ENCODE data around the gene CHFR.
A peak's percentile ranks its signal among the peaks of the same experiment; 100 is the strongest.
"Not testable (repeated sequence)": the region's sequence is repeated elsewhere in the genome, so short reads cannot be mapped to it uniquely, and the experiment has no call there.

Gene CHFR

GRCh38 chr12:132887513-132888351, at the start of gene CHFR:
Gene CHFR, minus strand, starts transcription at chr12:132887605. Its CDS starts 277 bp downstream, at chr12:132887328.
- no peak for TF ChIP-seq CTCF (conservative IDR thresholded peaks at IDR 0.05)
- H3K27ac ChIP-seq, result peak within 1 kb of the TSS; percentile 93

- not testable (repeated sequence) for H3K27ac ChIP-seq
Observed at GRCh38 chr12:132936921-132937320, 49.5 kb upstream of the CHFR start.

- H3K27ac ChIP-seq, result no peak overlapping the region
- no peak for TF ChIP-seq CTCF (conservative IDR thresholded peaks at IDR 0.05)
Observed at GRCh38 chr12:132936163-132936562, 48.8 kb upstream of the CHFR start.

GRCh38 chr12:132926415-132926833, 39.0 kb upstream of the CHFR start:
- no peak overlapping the region for H3K27ac ChIP-seq

GRCh38 chr12:132925597-132926414, 38.4 kb upstream of the CHFR start:
- no peak overlapping the region for H3K27ac ChIP-seq
- TF ChIP-seq CTCF (conservative IDR thresholded peaks at IDR 0.05), result no peak

More at GRCh38 chr12:132926415-132926833, 39.0 kb upstream of the CHFR start:
- no peak for TF ChIP-seq CTCF (conservative IDR thresholded peaks at IDR 0.05)

- no peak overlapping the region for H3K27ac ChIP-seq
- TF ChIP-seq CTCF (conservative IDR thresholded peaks at IDR 0.05), result no peak
Observed at GRCh38 chr12:132924356-132924755, 37.0 kb upstream of the CHFR start.

- H3K27ac ChIP-seq, result no peak overlapping the region
- no peak for TF ChIP-seq CTCF (conservative IDR thresholded peaks at IDR 0.05)
Observed at GRCh38 chr12:132923356-132923909, 36.0 kb upstream of the CHFR start.

Measured in VCaP (cell line).